ENCODE data around the gene ZNF780A. TPM values are rescaled to one million over a fixed set of nuclear protein-coding genes. Genes with fewer than 3 reads are reported as not detected.
"Not testable (repeated sequence)": the region's sequence is repeated elsewhere in the genome, so short reads cannot be mapped to it uniquely, and the experiment has no call there.

ZNF780A gene
- total and polyA plus RNA-seq, 11 donors: 3.9 to 17.5 (median 11.0) TPM

GRCh38 chr19:40128991-40129390 is 38.2 kb upstream of the ZNF780A start:
- intact Hi-C loops (cut with DNase I): no loop called here
- no peaks in the 10 kb centered on the region for H3K4me1 ChIP-seq
- H3K4me3 ChIP-seq: no peak overlapping the region
- TF ChIP-seq CTCF (IDR thresholded peaks at IDR 0.05): no peak
- peaks cover 0 to 36% (median 0%) of the 10 kb centered on the region in 9 donors for H3K27me3 ChIP-seq
- ATAC-seq: no peak
- no peak for DNase-seq
- no peak overlapping the region for H3K27ac ChIP-seq
- H3K9me3 ChIP-seq: peaks cover 0 to 9% (median 0%) of the 10 kb centered on the region in 12 donors
- H3K36me3 ChIP-seq: no peaks in the 10 kb centered on the region

DNA sequence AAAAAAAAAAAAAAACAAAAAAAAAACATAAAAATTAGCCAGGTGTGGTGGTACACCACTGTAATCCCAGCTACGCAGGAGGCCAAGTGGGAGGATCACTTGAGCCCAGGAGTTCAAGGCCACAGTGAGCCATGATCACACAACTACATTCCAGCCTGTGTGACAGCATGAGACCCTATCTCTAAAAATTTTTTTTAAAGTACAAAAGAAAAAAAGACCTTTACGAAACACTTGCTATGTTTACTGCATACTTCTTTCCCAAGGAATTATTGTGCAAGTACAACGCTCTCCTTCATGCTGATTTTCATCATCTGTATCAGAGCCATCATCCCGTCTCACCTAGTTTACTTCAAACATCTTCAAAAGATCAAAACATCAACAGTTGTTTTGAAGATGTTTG is 28.6 kb upstream of the ZNF780A start:
- H3K27me3 ChIP-seq: peaks cover 0 to 6% (median 0%) of the 10 kb centered on the region in 9 donors
- WGBS, 4 donors: 83 to 86% (median 84%) methylated on average over 4 of the region's 4 CpGs
- H3K4me1 ChIP-seq: no peaks in the 10 kb centered on the region
- H3K9me3 ChIP-seq: peaks cover 0 to 2% (median 0%) of the 10 kb centered on the region in 12 donors
- no peak for TF ChIP-seq CTCF (IDR thresholded peaks at IDR 0.05)
- intact Hi-C loops (cut with DNase I): no loop called here
- no peak overlapping the region for H3K4me3 ChIP-seq
- ATAC-seq (no peak), DNase-seq (no peak)
- no peak overlapping the region for H3K27ac ChIP-seq
- H3K36me3 ChIP-seq: no peaks in the 10 kb centered on the region

DNA sequence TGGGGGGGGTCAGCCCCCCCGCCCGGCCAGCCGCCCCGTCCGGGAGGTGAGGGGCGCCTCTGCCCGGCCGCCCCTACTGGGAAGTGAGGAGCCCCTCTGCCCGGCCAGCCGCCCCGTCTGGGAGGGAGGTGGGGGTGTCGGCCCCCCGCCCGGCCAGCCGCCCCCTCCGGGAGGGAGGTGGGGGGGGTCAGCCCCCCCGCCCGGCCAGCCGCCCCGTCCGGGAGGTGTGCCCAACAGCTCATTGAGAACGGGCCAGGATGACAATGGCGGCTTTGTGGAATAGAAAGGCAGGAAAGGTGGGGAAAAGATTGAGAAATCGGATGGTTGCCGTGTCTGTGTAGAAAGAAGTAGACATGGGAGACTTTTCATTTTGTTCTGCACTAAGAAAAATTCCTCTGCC is 27.9 kb upstream of the ZNF780A start:
- ATAC-seq; intact Hi-C loops (cut with DNase I): not testable (repeated sequence)

GRCh38 chr19:40116075-40116474 is 25.3 kb upstream of the ZNF780A start:
- no peak for DNase-seq
- no peak for ATAC-seq
- Histone ChIP-seq H3K9me3 (peaks cover 0 to 3% (median 0%) of the 10 kb centered on the region in 12 donors), H3K4me3 (no peak overlapping the region), H3K36me3 (no peaks in the 10 kb centered on the region), H3K27me3 (peaks cover 0 to 7% (median 0%) of the 10 kb centered on the region in 9 donors), H3K27ac (no peak overlapping the region), H3K4me1 (no peaks in the 10 kb centered on the region)
- TF ChIP-seq CTCF (IDR thresholded peaks at IDR 0.05) (no peak), POLR2A (IDR thresholded peaks at IDR 0.05) (no peak)
- intact Hi-C loops (cut with DNase I): no loop called here

More for the DNA sequence above, 27.9 kb upstream of the ZNF780A start:
- not testable (repeated sequence) for H3K4me1 ChIP-seq, H3K36me3 ChIP-seq, H3K27me3 ChIP-seq, H3K9me3 ChIP-seq, H3K4me3 ChIP-seq, DNase-seq, H3K27ac ChIP-seq
- WGBS, 4 donors: 87 to 94% (median 91%) methylated on average over 7 to 15 of the region's 25 CpGs; no CpG with 5 or more reads in 1 of the 4 donors

DNA sequence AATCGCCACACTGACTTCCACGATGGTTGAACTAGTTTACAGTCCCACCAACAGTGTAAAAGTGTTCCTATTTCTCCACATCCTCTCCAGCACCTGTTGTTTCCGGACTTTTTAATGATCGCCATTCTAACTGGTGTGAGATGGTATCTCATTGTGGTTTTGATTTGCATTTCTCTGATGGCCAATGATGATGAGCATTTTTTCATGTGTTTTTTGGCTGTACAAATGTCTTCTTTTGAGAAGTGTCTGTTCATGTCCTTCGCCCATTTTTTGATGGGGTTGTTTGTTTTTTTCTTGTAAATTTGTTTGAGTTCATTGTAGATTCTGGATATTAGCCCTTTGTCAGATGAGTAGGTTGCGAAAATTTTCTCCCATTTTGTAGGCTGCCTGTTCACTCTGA is 23.4 kb upstream of the ZNF780A start:
- DNase-seq: not testable (repeated sequence)

GRCh38 chr19:40112271-40112670 is 21.5 kb upstream of the ZNF780A start:
- 52 to 64% (median 55%) methylated on average over 4 of the region's 4 CpGs for WGBS, 4 donors
- not testable (repeated sequence) for ATAC-seq

More for the DNA sequence above, 23.4 kb upstream of the ZNF780A start:
- H3K36me3 ChIP-seq; H3K27me3 ChIP-seq; H3K9me3 ChIP-seq; H3K4me3 ChIP-seq; intact Hi-C loops (cut with DNase I); H3K27ac ChIP-seq; H3K4me1 ChIP-seq; ATAC-seq: not testable (repeated sequence)
- WGBS, 4 donors: 88 to 93% (median 91%) methylated on average over 2 to 3 of the region's 6 CpGs; no CpG with 5 or more reads in 1 of the 4 donors

More at GRCh38 chr19:40112271-40112670, 21.5 kb upstream of the ZNF780A start:
- H3K4me1 ChIP-seq; H3K9me3 ChIP-seq; DNase-seq; intact Hi-C loops (cut with DNase I); H3K27ac ChIP-seq; H3K27me3 ChIP-seq; H3K4me3 ChIP-seq; H3K36me3 ChIP-seq: not testable (repeated sequence)
